OCI-LY1 (cell line): ENCODE measurements around the gene DNAJB6.

ENCODE experiments used
- H2AFZ ChIP-seq: fragments of 200-600 bp; sonication (generic), shearing (Covaris generic); 2 replicates; pipeline ENCODE4 v1.6.0; 2014; ENCODE audit warnings: antibody characterized with exemption, mild to moderate bottlenecking, low read length
- H3F3A ChIP-seq: fragments of 200-600 bp; sonication (generic), shearing (Covaris generic); 2 replicates; pipeline ENCODE4 v1.6.0; 2014; ENCODE audit warnings: mild to moderate bottlenecking, antibody characterized with exemption, low read length, moderate library complexity; ENCODE audit not compliant: insufficient read depth
- H3K27ac ChIP-seq: fragments of 200-600 bp; sonication (generic); 2 replicates; pipeline ENCODE4 v1.5.1; 2014; ENCODE audit warnings: low read length, mixed run types, mild to moderate bottlenecking, low read depth; ENCODE audit not compliant: poor library complexity, severe bottlenecking
- H3K27me3 ChIP-seq: fragments of 200-600 bp; sonication (generic); 2 replicates; pipeline ENCODE4 v1.6.0; 2014; ENCODE audit warnings: antibody characterized with exemption, mild to moderate bottlenecking, low read length, moderate library complexity; ENCODE audit not compliant: insufficient read depth
- H3K36me3 ChIP-seq: fragments of 200-600 bp; sonication (generic); 2 replicates; pipeline ENCODE4 v1.6.1; 2014; ENCODE audit warnings: mild to moderate bottlenecking, antibody characterized with exemption, low read length, moderate library complexity, mixed read lengths; ENCODE audit not compliant: insufficient read depth
- H3K4me1 ChIP-seq: fragments of 200-600 bp; sonication (generic); 2 replicates; pipeline ENCODE4 v1.5.1; 2014; ENCODE audit warnings: mild to moderate bottlenecking, low read length, moderate library complexity; ENCODE audit not compliant: insufficient read depth, severe bottlenecking
- H3K4me2 ChIP-seq: fragments of 200-600 bp; sonication (generic), shearing (Covaris generic); 2 replicates; pipeline ENCODE4 v1.6.1; 2014; ENCODE audit warnings: low read length
- H3K4me3 ChIP-seq: fragments of 200-600 bp; sonication (generic); 2 replicates; pipeline ENCODE4 v1.5.1; 2014; ENCODE audit warnings: low read length, low read depth, mild to moderate bottlenecking, mixed read lengths; ENCODE audit not compliant: poor library complexity, severe bottlenecking
- H3K79me2 ChIP-seq: fragments of 200-600 bp; shearing (Covaris generic); 2 replicates; pipeline ENCODE4 v1.6.1; 2016; ENCODE audit warnings: mixed run types, low read length, mixed read lengths; ENCODE audit not compliant: insufficient read depth
- H3K9ac ChIP-seq: fragments of 200-600 bp; sonication (generic), shearing (Covaris generic); 2 replicates; pipeline ENCODE4 v1.6.1; 2014; ENCODE audit warnings: mild to moderate bottlenecking, low read length, mixed read lengths
- H3K9me2 ChIP-seq: fragments of 200-600 bp; sonication (generic), shearing (Covaris generic); 2 replicates; pipeline ENCODE4 v1.6.1; 2014; ENCODE audit warnings: low read depth, mild to moderate bottlenecking, low read length, mixed read lengths
- H3K9me3 ChIP-seq: fragments of 200-600 bp; shearing (Covaris generic); 2 replicates; pipeline ENCODE4 v1.6.1; 2014; ENCODE audit warnings: low read length, mixed read lengths
- H4K20me1 ChIP-seq: fragments of 200-600 bp; sonication (generic), shearing (Covaris generic); 2 replicates; pipeline ENCODE4 v1.6.0; 2016; ENCODE audit warnings: mild to moderate bottlenecking, low read length; ENCODE audit not compliant: insufficient read depth
- CTCF ChIP-seq: fragments of 200-600 bp; sonication (generic), shearing (Covaris generic); IDR thresholded peaks from 2 replicates; pipeline ENCODE4 v1.5.1; 2017; ENCODE audit warnings: mild to moderate bottlenecking, antibody characterized with exemption, low read length, moderate library complexity, mixed read lengths
- EZH2 ChIP-seq: fragments of 200-600 bp; sonication (generic), shearing (Covaris generic); IDR thresholded peaks from 2 replicates; pipeline ENCODE4 v1.8.0; 2017; ENCODE audit warnings: borderline replicate concordance, mixed run types, mild to moderate bottlenecking, antibody characterized with exemption, low read length, moderate library complexity, mixed read lengths

DNAJB6 gene

GRCh38 chr7:157366722-157367121 lies 29.9 kb downstream of the DNAJB6 start:
- TF ChIP-seq CTCF: no peak
- TF ChIP-seq EZH2: no peak
- no peaks in the 10 kb centered on the region for H3K9me3 ChIP-seq

GRCh38 chr7:157368955-157369354 lies 32.2 kb downstream of the DNAJB6 start:
- Histone ChIP-seq H4K20me1 (no peaks in the 10 kb centered on the region), H3K79me2 (peaks cover 30% of the 10 kb centered on the region), H3F3A (no peaks in the 10 kb centered on the region)

More at GRCh38 chr7:157366722-157367121, 29.9 kb downstream of the DNAJB6 start:
- Histone ChIP-seq H2AFZ (no peak overlapping the region), H3K9ac (no peak overlapping the region), H4K20me1 (no peaks in the 10 kb centered on the region), H3K79me2 (peaks cover 43% of the 10 kb centered on the region), H3K4me1 (no peaks in the 10 kb centered on the region), H3K4me3 (no peak overlapping the region), H3K9me2 (no peaks in the 10 kb centered on the region), H3K27ac (no peak overlapping the region), H3F3A (no peaks in the 10 kb centered on the region), H3K36me3 (peaks cover 100% of the 10 kb centered on the region), H3K27me3 (no peaks in the 10 kb centered on the region), H3K4me2 (no peak overlapping the region)

GRCh38 chr7:157370742-157371141 lies 33.9 kb downstream of the DNAJB6 start:
- H3K4me2 ChIP-seq: no peak overlapping the region
- H2AFZ ChIP-seq: no peak overlapping the region
- H4K20me1 ChIP-seq: no peaks in the 10 kb centered on the region
- no peaks in the 10 kb centered on the region for H3K9me2 ChIP-seq
- no peak overlapping the region for H3K9ac ChIP-seq
- no peaks in the 10 kb centered on the region for H3K4me1 ChIP-seq
- no peak for TF ChIP-seq CTCF
- no peak for TF ChIP-seq EZH2
- H3K36me3 ChIP-seq: peaks cover 100% of the 10 kb centered on the region
- peaks cover 30% of the 10 kb centered on the region for H3K79me2 ChIP-seq
- H3K27ac ChIP-seq: no peak overlapping the region
- no peaks in the 10 kb centered on the region for H3K9me3 ChIP-seq
- H3F3A ChIP-seq: no peaks in the 10 kb centered on the region
- no peaks in the 10 kb centered on the region for H3K27me3 ChIP-seq
- no peak overlapping the region for H3K4me3 ChIP-seq

More at GRCh38 chr7:157368955-157369354, 32.2 kb downstream of the DNAJB6 start:
- Histone ChIP-seq H3K27me3 (no peaks in the 10 kb centered on the region), H3K9ac (no peak overlapping the region), H3K9me2 (no peaks in the 10 kb centered on the region), H3K9me3 (no peaks in the 10 kb centered on the region), H2AFZ (no peak overlapping the region), H3K4me1 (no peaks in the 10 kb centered on the region), H3K4me3 (no peak overlapping the region), H3K36me3 (peaks cover 100% of the 10 kb centered on the region), H3K4me2 (no peak overlapping the region), H3K27ac (no peak overlapping the region)
- TF ChIP-seq CTCF (no peak), EZH2 (no peak)
